ENCODE results near the gene MAPK1.

- TF ChIP-seq EZH2phosphoT487 (IDR thresholded peaks at IDR 0.05; ENCODE audit: insufficient read depth, low read depth) (no peak), EZH2 (IDR thresholded peaks at IDR 0.05; ENCODE audit: insufficient read depth, poor library complexity, severe bottlenecking) (no peak)
Observed at GRCh38 chr22:21711851-21712250, 155.6 kb downstream of the MAPK1 start.
